CD4-positive, alpha-beta T cell treated with Interleukin-2 at 100 ng/mL for 4 hours (primary cell): ENCODE measurements around the gene HSPA1L.

ENCODE experiments used
- DNase-seq: peaks from one replicate; pipeline ENCODE4 v3.0.0-alpha.2; 2020; ENCODE audit warnings: low spot score

HSPA1L gene

GRCh38 chr6:31763619-31763940, 51.5 kb downstream of the HSPA1L start:
- no peak for DNase-seq

DNA sequence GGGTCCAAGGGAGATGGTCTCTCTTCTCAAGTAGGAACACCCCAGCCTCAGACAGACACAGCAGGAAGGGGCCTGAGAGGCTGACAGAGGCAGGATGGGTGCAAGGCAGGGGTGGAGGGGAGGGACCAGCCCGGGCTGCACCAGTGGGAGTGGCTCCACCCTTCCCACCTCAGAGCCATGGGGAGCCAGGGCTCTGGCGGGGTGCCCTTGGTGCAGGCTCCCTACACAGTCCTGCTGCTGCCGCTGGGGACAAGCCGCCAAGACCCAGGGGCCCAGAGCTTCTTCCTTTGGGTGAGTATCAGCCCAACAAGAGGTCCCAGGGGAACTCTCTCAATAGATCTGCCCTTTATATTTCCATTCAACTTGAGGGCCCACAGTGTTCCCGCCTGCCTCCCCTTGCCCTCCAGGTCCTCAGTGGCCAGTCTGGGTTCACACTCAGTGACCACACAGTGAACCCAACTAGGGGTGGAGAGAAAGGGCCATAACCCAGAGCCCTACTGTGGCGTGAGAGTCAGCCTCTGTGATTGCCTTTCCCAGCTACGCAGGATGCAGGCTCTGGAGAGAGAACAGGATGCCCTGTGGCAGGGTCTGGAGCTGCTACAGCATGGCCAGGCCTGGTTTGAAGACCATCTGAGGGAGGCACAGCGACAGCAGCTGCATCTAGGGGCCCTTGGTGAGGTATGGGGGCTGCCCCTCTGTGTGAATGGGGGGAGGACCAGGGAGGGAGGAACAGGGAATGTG, 52.0 kb downstream of the HSPA1L start:
- no peak for DNase-seq

DNA sequence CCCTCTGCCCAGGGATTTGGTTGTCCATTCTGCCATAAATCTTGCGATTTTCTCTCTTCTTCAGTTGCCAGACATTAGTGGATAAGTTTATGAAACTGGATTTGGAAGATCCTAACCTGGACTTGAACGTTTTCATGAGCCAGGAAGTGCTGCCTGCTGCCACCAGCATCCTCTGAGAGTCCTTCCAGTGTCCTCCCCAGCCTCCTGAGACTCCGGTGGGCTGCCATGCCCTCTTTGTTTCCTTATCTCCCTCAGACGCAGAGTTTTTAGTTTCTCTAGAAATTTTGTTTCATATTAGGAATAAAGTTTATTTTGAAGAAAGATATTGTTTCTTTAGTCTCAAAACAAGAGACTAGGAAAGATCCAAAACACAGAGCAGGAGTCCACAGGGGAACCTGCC, 52.7 kb downstream of the HSPA1L start, which contains the start of gene SAPCD1:
TSS of gene SAPCD1 (plus strand) at position 301 of the 400 bp plus-strand sequence. CDS start 399 bp downstream, outside the sequence.
- no peak for DNase-seq

GRCh38 chr6:31761343-31761742, 53.7 kb downstream of the HSPA1L start:
- no peak for DNase-seq

- no peak for DNase-seq
Observed at GRCh38 chr6:31760790-31761189, 54.3 kb downstream of the HSPA1L start.
